Transverse colon (tissue), 4 donors: Measurements from ENCODE around the gene COL8A1. TPM values are rescaled to one million over a fixed set of nuclear protein-coding genes. Genes with fewer than 3 reads are reported as not detected.

Source experiments
- DNase-seq: peaks from one replicate; pipeline ENCODE4 v3.0.0-alpha.2; 2019
- H3K27ac ChIP-seq, 4 donors: fragments of 200-600 bp; sonication (generic); 2 replicates each; pipeline ENCODE4 v1.5.1; 2016 to 2018; ENCODE audit warnings: inconsistent platforms in 4 of 4
- H3K27me3 ChIP-seq: fragments of 200-600 bp; sonication (generic); 2 replicates; pipeline ENCODE4 v1.5.1; 2017; ENCODE audit warnings: inconsistent platforms
- H3K36me3 ChIP-seq, 4 donors: fragments of 200-600 bp; sonication (generic); 2 replicates each; pipeline ENCODE4 v1.5.1; 2017 to 2019; ENCODE audit warnings: inconsistent platforms in 4 of 4
- H3K4me1 ChIP-seq, 4 donors: fragments of 200-600 bp; sonication (generic); 2 replicates each; pipeline ENCODE4 v1.5.1; 2017 to 2020; ENCODE audit warnings: inconsistent platforms in 4 of 4
- H3K4me3 ChIP-seq, 4 donors: fragments of 200-600 bp; sonication (generic); 1 replicate in 1 of 4; 2 replicates in 3 of 4; pipeline versions ENCODE4 v1.5.1 to v1.6.1; 2017 to 2019; ENCODE audit warnings: inconsistent platforms in 4 of 4
- H3K9me3 ChIP-seq, 2 donors: fragments of 200-600 bp; sonication (generic); 2 replicates each; pipeline ENCODE4 v1.5.1; 2017 to 2019; ENCODE audit warnings: inconsistent platforms in 2 of 2
- EP300 ChIP-seq: sonication (generic); formaldehyde crosslinking; IDR thresholded peaks from one replicate; pipeline ENCODE4 v1.6.1; 2017; ENCODE audit warnings: antibody characterized with exemption, low read depth
- POLR2A ChIP-seq: fragments of 450-650 bp; IDR thresholded peaks from one replicate; pipeline ENCODE4 v1.6.1; 2016; ENCODE audit warnings: antibody characterized with exemption, mild to moderate bottlenecking, moderate library complexity
- POLR2AphosphoS5 ChIP-seq, 3 donors: sonication (generic); formaldehyde crosslinking; IDR thresholded peaks; one replicate each; pipeline ENCODE4 v1.6.1; 2016; ENCODE audit warnings: antibody characterized with exemption in 3 of 3
- WGBS, 2 donors: methylation state at CpG; one replicate each; pipeline ENCODE4 v1.1.5; 2018; ENCODE audit warnings: low coverage in 1 of 2; 5-methylcytosine and 5-hydroxymethylcytosine counted together
- in situ Hi-C, 4 donors: fragments of 200-750 bp; cut with MboI; loops; one replicate each; pipeline versions ENCODE4 v1.15.0 to v1.15.1; 2017; ENCODE audit warnings: low sequenced_read_pairs in 3 of 4, low pct_ligation_motif_present in 1 of 4, low pct_unique_long_range_greater_than_20kb in 1 of 4
- intact Hi-C: fragments of 100-400 bp; cut with DNase I; formaldehyde crosslinking; loops from one replicate; pipeline ENCODE4 v1.15.1; 2023; ENCODE audit warnings: low total_unique reads
- total RNA-seq, 4 donors: library from RNA; depleted of rRNA; stranded (reverse); fragments of >200 nt; gene quantifications; one replicate each; pipeline ENCODE4 v1.1.0, GENCODE V29; 2016
- TF ChIP-seq, protein P1 (sequence below), 5 experiments: fragments of 200-600 bp in 3 of 5; fragments of 450-650 bp in 2 of 5; sonication (generic) in 3 of 5; IDR thresholded peaks; 1 replicate in 2 of 5; 2 replicates in 3 of 5; pipeline ENCODE4 v1.5.1; 2016 to 2017; ENCODE audit warnings: antibody characterized with exemption in 5 of 5, inconsistent platforms in 3 of 5, mild to moderate bottlenecking in 2 of 5, moderate library complexity in 1 of 5

COL8A1 gene
- total RNA-seq, 4 donors from 2014 or later, result 1.5 to 10.5 (median 3.7) TPM

DNA sequence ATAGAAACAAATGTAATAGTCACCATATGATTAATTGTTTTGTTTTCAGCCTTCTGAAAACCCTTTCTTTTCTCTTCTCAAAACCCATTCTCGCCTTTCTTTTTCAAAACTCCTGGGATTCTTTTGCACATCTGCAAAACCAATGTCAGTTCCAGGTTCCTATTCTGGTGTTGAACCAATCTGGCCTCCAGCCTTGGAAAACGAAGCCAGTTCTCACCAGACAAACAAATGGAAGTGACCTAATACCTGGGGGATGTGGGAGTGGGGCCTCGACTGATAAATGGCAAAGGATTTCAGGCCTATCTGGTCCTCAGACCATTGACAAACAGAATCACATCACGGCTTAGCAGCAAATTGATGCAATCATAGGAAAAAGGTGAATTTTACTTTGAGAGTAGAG lies 73.0 kb downstream of the COL8A1 start:
- in situ Hi-C loops, result no loop called here
- no peak for TF ChIP-seq EP300
- TF ChIP-seq POLR2A, result no peak
- no peak for TF ChIP-seq POLR2AphosphoS5 (IDR thresholded peaks at IDR 0.05)
- intact Hi-C loops, result no loop called here
- H3K36me3 ChIP-seq, result no peaks in the 10 kb centered on the region
- 62 to 91% methylated on average over 1 to 4 of the region's 4 CpGs for WGBS, 2 donors
- no peak for DNase-seq
- no peaks in the 10 kb centered on the region for H3K9me3 ChIP-seq
- H3K27ac ChIP-seq, result no peak overlapping the region
- no peak overlapping the region for H3K4me3 ChIP-seq
- no peaks in the 10 kb centered on the region for H3K27me3 ChIP-seq
- H3K4me1 ChIP-seq, result peaks cover 0 to 5% (median under 1%) of the 10 kb centered on the region in 4 donors

DNA sequence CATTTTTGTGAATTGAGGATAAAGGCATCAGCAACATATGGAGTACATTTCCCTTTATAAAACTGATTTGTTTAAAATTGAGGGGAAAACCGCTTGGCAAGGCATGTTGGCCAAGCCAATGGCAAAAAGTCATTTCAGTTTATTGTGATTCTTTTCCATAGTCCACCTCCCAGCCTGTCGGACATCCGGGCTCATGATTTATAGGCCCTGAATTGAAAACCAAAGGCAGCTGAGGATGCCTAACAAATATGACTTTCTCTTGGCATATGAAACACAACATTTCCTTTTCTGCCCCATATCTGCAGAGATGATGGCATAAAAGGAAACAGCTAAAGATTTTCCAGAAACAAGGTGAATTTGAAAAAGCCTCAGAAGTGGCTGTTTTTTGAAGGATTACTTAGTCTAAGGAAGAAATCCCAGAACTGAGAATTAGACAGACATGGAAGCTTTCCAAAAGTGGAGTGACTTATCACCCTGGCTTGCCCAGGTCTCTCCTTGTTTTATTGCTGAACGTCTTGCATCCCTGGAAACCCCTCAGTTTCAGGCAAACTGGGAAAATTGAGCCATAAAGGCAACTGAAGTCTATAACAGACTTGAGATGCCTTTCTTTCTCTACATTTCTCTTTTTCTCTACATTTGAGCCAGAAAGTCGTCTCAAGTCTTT lies 74.0 kb downstream of the COL8A1 start:
- intact Hi-C loops, result no loop called here
- H3K4me1 ChIP-seq, result no peaks in the 10 kb centered on the region
- no peak overlapping the region for H3K4me3 ChIP-seq
- H3K27me3 ChIP-seq, result no peaks in the 10 kb centered on the region
- no peaks in the 10 kb centered on the region for H3K9me3 ChIP-seq
- 58 to 63% methylated on average over 5 of the region's 5 CpGs for WGBS, 2 donors
- no peaks in the 10 kb centered on the region for H3K36me3 ChIP-seq
- H3K27ac ChIP-seq, result no peak overlapping the region
- TF ChIP-seq, protein P1, sequence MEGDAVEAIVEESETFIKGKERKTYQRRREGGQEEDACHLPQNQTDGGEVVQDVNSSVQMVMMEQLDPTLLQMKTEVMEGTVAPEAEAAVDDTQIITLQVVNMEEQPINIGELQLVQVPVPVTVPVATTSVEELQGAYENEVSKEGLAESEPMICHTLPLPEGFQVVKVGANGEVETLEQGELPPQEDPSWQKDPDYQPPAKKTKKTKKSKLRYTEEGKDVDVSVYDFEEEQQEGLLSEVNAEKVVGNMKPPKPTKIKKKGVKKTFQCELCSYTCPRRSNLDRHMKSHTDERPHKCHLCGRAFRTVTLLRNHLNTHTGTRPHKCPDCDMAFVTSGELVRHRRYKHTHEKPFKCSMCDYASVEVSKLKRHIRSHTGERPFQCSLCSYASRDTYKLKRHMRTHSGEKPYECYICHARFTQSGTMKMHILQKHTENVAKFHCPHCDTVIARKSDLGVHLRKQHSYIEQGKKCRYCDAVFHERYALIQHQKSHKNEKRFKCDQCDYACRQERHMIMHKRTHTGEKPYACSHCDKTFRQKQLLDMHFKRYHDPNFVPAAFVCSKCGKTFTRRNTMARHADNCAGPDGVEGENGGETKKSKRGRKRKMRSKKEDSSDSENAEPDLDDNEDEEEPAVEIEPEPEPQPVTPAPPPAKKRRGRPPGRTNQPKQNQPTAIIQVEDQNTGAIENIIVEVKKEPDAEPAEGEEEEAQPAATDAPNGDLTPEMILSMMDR (IDR thresholded peaks at IDR 0.05), result no peak
- TF ChIP-seq POLR2A, result no peak
- TF ChIP-seq EP300, result no peak
- no peak for TF ChIP-seq POLR2AphosphoS5 (IDR thresholded peaks at IDR 0.05)
- DNase-seq, result no peak
- in situ Hi-C loops, result no loop called here

GRCh38 chr3:99713440-99713839 lies 75.0 kb downstream of the COL8A1 start:
- 76 to 81% methylated on average over 5 of the region's 5 CpGs for WGBS, 2 donors
- no peaks in the 10 kb centered on the region for H3K27me3 ChIP-seq
- no peak for TF ChIP-seq EP300
- TF ChIP-seq POLR2AphosphoS5 (IDR thresholded peaks at IDR 0.05), result no peak
- TF ChIP-seq POLR2A, result no peak
- TF ChIP-seq, protein P1 (IDR thresholded peaks at IDR 0.05), result no peak
- no peaks in the 10 kb centered on the region for H3K36me3 ChIP-seq
- H3K27ac ChIP-seq, result no peak overlapping the region
- no peaks in the 10 kb centered on the region for H3K9me3 ChIP-seq
- H3K4me3 ChIP-seq, result no peak overlapping the region
- intact Hi-C loops, result no loop called here
- H3K4me1 ChIP-seq, result no peaks in the 10 kb centered on the region
- in situ Hi-C loops, result no loop called here
- no peak for DNase-seq

GRCh38 chr3:99714146-99714545 lies 75.8 kb downstream of the COL8A1 start:
- TF ChIP-seq POLR2AphosphoS5 (IDR thresholded peaks at IDR 0.05) (no peak), POLR2A (no peak), EP300 (no peak)
- TF ChIP-seq, protein P1 (IDR thresholded peaks at IDR 0.05), result no peak
- WGBS, 2 donors, result 67 to 74% methylated on average over 1 of the region's 1 CpG
- H3K4me3 ChIP-seq, result no peak overlapping the region
- intact Hi-C loops (no loop called here), in situ Hi-C loops (no loop called here)
- no peaks in the 10 kb centered on the region for H3K27me3 ChIP-seq
- no peak overlapping the region for H3K27ac ChIP-seq
- H3K36me3 ChIP-seq, result no peaks in the 10 kb centered on the region
- DNase-seq, result no peak
- no peaks in the 10 kb centered on the region for H3K9me3 ChIP-seq
- H3K4me1 ChIP-seq, result no peaks in the 10 kb centered on the region

DNA sequence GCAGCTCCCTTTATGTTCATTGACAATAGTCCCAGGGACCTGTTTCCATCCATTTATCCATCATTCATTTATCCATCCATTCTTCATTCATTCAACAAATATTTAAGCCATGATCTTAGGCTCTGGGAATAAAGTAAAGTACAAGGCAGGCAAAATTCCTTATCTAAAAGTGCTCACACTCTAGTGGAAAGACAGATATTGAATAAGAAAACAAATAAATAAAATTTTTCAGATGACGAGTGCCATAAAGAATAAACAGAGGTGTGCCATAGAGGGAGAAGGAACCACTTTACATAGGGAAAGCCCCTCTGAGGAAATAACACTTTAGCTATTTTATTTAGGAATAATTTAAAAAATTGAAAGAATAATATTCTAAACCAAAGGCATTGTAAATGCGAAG lies 76.2 kb downstream of the COL8A1 start:
- DNase-seq, result no peak
- Histone ChIP-seq H3K36me3 (no peaks in the 10 kb centered on the region), H3K4me3 (no peak overlapping the region), H3K4me1 (no peaks in the 10 kb centered on the region), H3K27ac (no peak overlapping the region), H3K27me3 (no peaks in the 10 kb centered on the region), H3K9me3 (no peaks in the 10 kb centered on the region)
- TF ChIP-seq POLR2A (no peak), POLR2AphosphoS5 (IDR thresholded peaks at IDR 0.05) (no peak), EP300 (no peak)
- TF ChIP-seq, protein P1 (IDR thresholded peaks at IDR 0.05), result no peak
- WGBS, 2 donors, result 68 to 73% methylated on average over 2 of the region's 2 CpGs
- in situ Hi-C loops, result no loop called here
- intact Hi-C loops, result no loop called here
